Fibroblast of mammary gland (primary cell): ENCODE measurements around the gene KCNQ1.

Experiments
- DNase-seq: peaks from one replicate; pipeline ENCODE4 v3.0.0-alpha.2; 2010; ENCODE audit warnings: low read depth
- H3K4me3 ChIP-seq: 2 replicates; pipeline ENCODE4 v1.5.1; 2011; ENCODE audit warnings: low read depth, mild to moderate bottlenecking, low read length, moderate library complexity; ENCODE audit not compliant: control insufficient read depth
- TF ChIP-seq, protein P1 (sequence below): conservative IDR thresholded peaks from 2 replicates; pipeline ENCODE4 v1.5.1; 2011; ENCODE audit warnings: low read depth, low read length, inconsistent platforms; ENCODE audit not compliant: control insufficient read depth, insufficient read depth

The KCNQ1 gene

GRCh38 chr11:2827792-2828191, 383.0 kb downstream of the KCNQ1 start:
- no peak for DNase-seq
- no peak overlapping the region for H3K4me3 ChIP-seq
- TF ChIP-seq, protein P1, sequence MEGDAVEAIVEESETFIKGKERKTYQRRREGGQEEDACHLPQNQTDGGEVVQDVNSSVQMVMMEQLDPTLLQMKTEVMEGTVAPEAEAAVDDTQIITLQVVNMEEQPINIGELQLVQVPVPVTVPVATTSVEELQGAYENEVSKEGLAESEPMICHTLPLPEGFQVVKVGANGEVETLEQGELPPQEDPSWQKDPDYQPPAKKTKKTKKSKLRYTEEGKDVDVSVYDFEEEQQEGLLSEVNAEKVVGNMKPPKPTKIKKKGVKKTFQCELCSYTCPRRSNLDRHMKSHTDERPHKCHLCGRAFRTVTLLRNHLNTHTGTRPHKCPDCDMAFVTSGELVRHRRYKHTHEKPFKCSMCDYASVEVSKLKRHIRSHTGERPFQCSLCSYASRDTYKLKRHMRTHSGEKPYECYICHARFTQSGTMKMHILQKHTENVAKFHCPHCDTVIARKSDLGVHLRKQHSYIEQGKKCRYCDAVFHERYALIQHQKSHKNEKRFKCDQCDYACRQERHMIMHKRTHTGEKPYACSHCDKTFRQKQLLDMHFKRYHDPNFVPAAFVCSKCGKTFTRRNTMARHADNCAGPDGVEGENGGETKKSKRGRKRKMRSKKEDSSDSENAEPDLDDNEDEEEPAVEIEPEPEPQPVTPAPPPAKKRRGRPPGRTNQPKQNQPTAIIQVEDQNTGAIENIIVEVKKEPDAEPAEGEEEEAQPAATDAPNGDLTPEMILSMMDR, result no peak

DNA sequence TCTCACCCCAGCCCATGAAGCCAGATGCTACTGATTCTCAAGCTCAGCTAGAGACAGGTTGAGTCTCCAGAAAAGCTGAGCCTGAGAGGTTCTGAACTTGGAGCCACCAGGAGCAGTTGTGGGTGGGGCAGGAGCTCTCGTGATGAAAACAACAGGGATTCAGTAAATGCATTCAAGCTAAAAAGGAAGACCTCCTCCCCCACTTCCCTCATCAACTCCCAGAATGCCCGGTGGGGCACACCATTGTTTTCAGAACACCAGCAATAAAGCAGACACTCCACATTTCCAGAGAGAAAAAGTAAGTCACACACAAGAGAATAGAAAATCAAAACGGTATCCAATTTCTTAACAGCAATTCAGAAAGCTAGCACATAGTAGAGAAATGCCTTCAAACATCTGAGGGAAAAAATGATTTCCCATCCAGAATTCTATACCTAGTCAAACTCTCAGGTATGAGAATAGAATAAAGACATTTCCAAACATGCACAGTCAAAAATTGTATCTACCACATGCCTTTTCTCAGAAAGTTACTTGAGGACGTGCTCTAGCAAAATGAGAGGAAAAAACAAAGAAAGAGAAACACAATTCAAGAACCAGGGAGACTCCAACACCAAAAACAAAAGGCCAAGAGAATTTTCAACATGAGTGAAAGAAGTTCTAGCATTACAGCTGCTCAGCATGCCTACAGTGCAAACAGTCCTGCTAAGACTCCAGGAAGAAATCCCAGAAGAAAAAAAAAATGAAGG, 383.9 kb downstream of the KCNQ1 start:
- TF ChIP-seq, protein P1, result no peak
- H3K4me3 ChIP-seq, result no peak overlapping the region
- no peak for DNase-seq

DNA sequence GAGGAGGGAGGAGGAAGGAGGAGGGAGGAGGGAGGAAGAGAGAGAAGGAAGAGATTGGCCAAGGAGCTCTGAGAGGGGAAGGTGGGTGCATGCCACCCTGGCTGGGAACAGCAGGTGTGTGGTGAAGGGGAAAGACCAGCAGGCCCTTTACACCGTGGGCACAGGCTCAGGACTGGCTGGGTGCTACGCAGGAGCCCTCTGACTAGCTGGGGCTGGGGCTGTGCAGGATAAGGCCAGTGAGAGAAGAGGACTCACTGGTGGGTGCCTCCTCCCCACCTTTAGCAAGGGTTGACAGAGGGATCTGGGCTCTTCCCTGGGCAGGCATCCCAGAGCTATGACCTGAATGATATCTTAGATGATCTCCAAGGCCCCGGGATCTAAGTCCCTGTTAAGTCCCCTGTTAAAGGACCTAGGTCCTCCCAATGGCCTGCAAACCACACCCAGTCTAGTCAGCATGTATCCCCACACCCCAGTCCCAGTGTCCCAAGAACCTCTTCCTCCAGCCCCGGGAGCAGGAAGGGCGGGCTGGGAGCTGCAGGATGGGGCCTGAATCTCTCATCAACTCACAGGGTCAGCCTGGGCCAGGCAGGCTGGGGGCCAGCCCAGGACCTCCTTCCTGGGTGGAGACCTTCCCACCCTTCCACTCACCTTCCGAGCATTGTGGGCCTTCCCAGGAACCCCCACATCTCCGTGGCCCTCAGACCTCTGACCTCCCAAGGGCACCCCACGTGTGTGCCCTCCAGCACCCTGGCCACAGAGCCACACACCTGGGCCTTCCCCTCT, 385.4 kb downstream of the KCNQ1 start:
- DNase-seq, result no peak
- H3K4me3 ChIP-seq, result no peak overlapping the region
- TF ChIP-seq, protein P1, result no peak

GRCh38 chr11:2830886-2831285, 386.1 kb downstream of the KCNQ1 start:
- TF ChIP-seq, protein P1, result no peak
- no peak overlapping the region for H3K4me3 ChIP-seq

DNA sequence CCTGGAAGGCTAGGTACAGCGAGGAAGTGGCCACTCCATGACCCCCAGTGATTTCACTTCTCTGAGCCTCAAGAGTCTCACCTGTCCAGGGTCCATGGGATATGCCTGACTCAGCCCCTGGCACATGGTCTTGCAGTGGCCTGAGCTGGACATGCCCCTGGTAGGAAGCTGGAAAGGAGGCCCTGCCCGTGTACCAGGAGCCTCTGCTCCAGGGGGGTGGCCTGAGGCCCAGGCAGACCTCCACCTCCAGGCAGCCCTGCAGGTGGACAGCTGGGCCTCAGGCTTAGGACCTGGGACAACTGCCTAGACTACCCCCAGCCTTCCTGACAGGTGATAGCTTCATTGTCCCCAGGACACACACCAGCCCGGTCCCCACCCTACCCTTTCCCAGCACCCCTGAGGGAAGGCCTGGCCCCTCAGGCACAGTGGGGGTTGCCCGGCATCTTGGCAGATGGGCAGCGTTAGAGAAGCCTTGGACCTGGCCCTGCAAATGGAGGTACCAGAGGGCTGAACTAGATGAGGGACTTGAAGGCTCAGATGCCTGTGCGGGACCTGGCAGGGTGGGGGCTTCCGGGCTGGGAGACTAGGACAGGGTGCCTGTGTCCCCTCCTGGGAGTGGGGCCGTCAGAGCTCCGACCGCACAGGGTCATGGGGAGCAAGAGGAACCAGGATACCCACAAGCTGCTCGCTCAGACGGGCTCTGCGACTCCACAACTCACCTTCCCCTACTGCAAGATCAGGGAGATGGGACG, 387.1 kb downstream of the KCNQ1 start:
- no peak overlapping the region for H3K4me3 ChIP-seq
- DNase-seq, result no peak
- TF ChIP-seq, protein P1, result no peak

More at GRCh38 chr11:2830886-2831285, 386.1 kb downstream of the KCNQ1 start:
- DNase-seq, result no peak

DNA sequence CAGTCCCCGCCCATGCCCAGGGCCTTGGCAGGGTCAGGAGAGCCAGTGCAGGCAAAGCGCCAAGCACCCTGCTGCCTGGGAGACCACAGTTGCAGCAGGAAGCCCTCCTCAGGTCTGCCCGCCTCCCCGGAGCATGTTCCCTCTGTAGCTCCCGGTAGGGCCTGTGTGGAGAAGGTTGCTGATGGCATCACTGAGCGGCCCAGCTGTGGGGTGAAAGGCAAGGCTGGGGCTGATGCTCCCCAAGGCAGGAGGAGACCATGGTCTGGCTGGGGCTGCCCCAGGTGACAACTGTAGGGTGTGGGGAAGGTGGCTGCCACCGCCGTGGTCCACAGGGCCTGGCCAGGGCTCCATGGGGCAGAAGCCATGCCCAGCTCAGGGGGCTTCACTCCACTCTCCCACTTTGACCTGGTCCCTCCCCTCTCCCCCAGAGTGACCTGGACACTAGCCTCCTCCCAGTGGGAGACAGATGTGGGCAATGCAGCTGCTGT, 387.8 kb downstream of the KCNQ1 start:
- H3K4me3 ChIP-seq, result no peak overlapping the region
- TF ChIP-seq, protein P1, result no peak
- no peak for DNase-seq
